Tibial nerve (tissue), 4 donors: ENCODE results near the gene ZNF92. TPM values are rescaled to one million over a fixed set of nuclear protein-coding genes. Genes with fewer than 3 reads are reported as not detected.
"Not testable (repeated sequence)": the region's sequence is repeated elsewhere in the genome, so short reads cannot be mapped to it uniquely, and the experiment has no call there.

Source experiments
- DNase-seq, 2 donors: peaks; one replicate each; pipeline ENCODE4 v3.0.0-alpha.2; 2019; ENCODE audit warnings: low spot score in 2 of 2
- H3K27ac ChIP-seq, 4 donors: fragments of 200-600 bp; sonication (generic) in 3 of 4; one replicate each; pipeline ENCODE4 v1.5.1; 2017 to 2019; ENCODE audit warnings: mild to moderate bottlenecking in 1 of 4
- H3K27me3 ChIP-seq, 2 donors: fragments of 200-600 bp; sonication (generic) in 1 of 2; one replicate each; pipeline versions ENCODE4 v1.5.1 to v1.6.0; 2017 to 2019
- H3K36me3 ChIP-seq, 3 donors: fragments of 200-600 bp; sonication (generic); one replicate each; pipeline ENCODE4 v1.5.1; 2018 to 2019
- H3K4me1 ChIP-seq, 4 donors: fragments of 200-600 bp; sonication (generic) in 3 of 4; one replicate each; pipeline ENCODE4 v1.5.1; 2017 to 2019
- H3K4me3 ChIP-seq, 4 donors: fragments of 200-600 bp; sonication (generic) in 3 of 4; one replicate each; pipeline ENCODE4 v1.5.1; 2017 to 2019; ENCODE audit warnings: mild to moderate bottlenecking in 1 of 4, moderate library complexity in 1 of 4
- H3K9me3 ChIP-seq, 4 donors: fragments of 200-600 bp; sonication (generic) in 3 of 4; one replicate each; pipeline ENCODE4 v1.5.1; 2017 to 2019
- CTCF ChIP-seq, 5 experiments: fragments of 200-600 bp in 3 of 5; fragments of 450-650 bp in 2 of 5; sonication (generic) in 3 of 5; IDR thresholded peaks; one replicate each; pipeline ENCODE4 v1.5.1; 2016 to 2019; ENCODE audit warnings: antibody characterized with exemption in 5 of 5, mild to moderate bottlenecking in 3 of 5, moderate library complexity in 2 of 5
- EP300 ChIP-seq, 2 donors: sonication (generic); formaldehyde crosslinking; IDR thresholded peaks; one replicate each; pipeline ENCODE4 v1.6.1; 2017; ENCODE audit warnings: antibody characterized with exemption in 2 of 2, mild to moderate bottlenecking in 1 of 2
- POLR2A ChIP-seq, 2 donors: fragments of 450-650 bp; IDR thresholded peaks; one replicate each; pipeline ENCODE4 v1.6.1; 2017; ENCODE audit warnings: antibody characterized with exemption in 2 of 2, mild to moderate bottlenecking in 2 of 2, moderate library complexity in 2 of 2
- WGBS, 2 donors: methylation state at CpG; one replicate each; pipeline ENCODE4 v1.1.5; 2018; 5-methylcytosine and 5-hydroxymethylcytosine counted together
- total RNA-seq, 4 donors: library from RNA; depleted of rRNA; stranded (reverse); fragments of >200 nt; gene quantifications; one replicate each; pipeline ENCODE4 v1.1.0, GENCODE V29; 2016

The ZNF92 gene
- total RNA-seq, 4 donors from 2014 or later, result 3.9 to 7.9 (median 5.1) TPM

GRCh38 chr7:65342723-65343629, 30.7 kb upstream of the ZNF92 start:
- 63 to 72% methylated on average over 4 of the region's 4 CpGs for WGBS, 2 donors
- Histone ChIP-seq H3K4me3 (no peak overlapping the region), H3K36me3 (no peaks in the 10 kb centered on the region), H3K9me3 (peaks cover 0 to 6% (median 0%) of the 10 kb centered on the region in 4 donors), H3K27me3 (no peaks in the 10 kb centered on the region), H3K4me1 (no peaks in the 10 kb centered on the region), H3K27ac (no peak overlapping the region)
- no peak for TF ChIP-seq CTCF (IDR thresholded peaks at IDR 0.05)
- TF ChIP-seq POLR2A (IDR thresholded peaks at IDR 0.05), result no peak
- TF ChIP-seq EP300 (IDR thresholded peaks at IDR 0.05), result no peak
- DNase-seq, result no peak

- not testable (repeated sequence) for H3K36me3 ChIP-seq, DNase-seq, H3K4me1 ChIP-seq, H3K4me3 ChIP-seq, H3K9me3 ChIP-seq, H3K27me3 ChIP-seq, H3K27ac ChIP-seq
- WGBS, 2 donors, result 88 to 96% methylated on average over 4 of the region's 4 CpGs
Observed at GRCh38 chr7:65344541-65344940, 29.1 kb upstream of the ZNF92 start.

GRCh38 chr7:65354263-65354662, 19.4 kb upstream of the ZNF92 start:
- DNase-seq, result no peak
- Histone ChIP-seq H3K27me3 (no peaks in the 10 kb centered on the region), H3K27ac (no peak overlapping the region), H3K36me3 (no peaks in the 10 kb centered on the region), H3K9me3 (no peaks in the 10 kb centered on the region), H3K4me1 (no peaks in the 10 kb centered on the region), H3K4me3 (no peak overlapping the region)
- TF ChIP-seq POLR2A (IDR thresholded peaks at IDR 0.05) (no peak), EP300 (IDR thresholded peaks at IDR 0.05) (no peak), CTCF (IDR thresholded peaks at IDR 0.05) (no peak)
- 78 to 83% methylated on average over 4 of the region's 4 CpGs for WGBS, 2 donors

GRCh38 chr7:65369843-65370242, 3.8 kb upstream of the ZNF92 start:
- no peak for DNase-seq

GRCh38 chr7:65371468-65371867, 2.2 kb upstream of the ZNF92 start:
- TF ChIP-seq EP300 (IDR thresholded peaks at IDR 0.05), result no peak
- TF ChIP-seq POLR2A (IDR thresholded peaks at IDR 0.05), result no peak
- no peak for TF ChIP-seq CTCF (IDR thresholded peaks at IDR 0.05)
- H3K27ac ChIP-seq, result no peak overlapping the region
- H3K9me3 ChIP-seq, result no peaks in the 10 kb centered on the region
- H3K4me3 ChIP-seq, result no peak overlapping the region
- H3K4me1 ChIP-seq, result peaks cover 0 to 24% (median 7%) of the 10 kb centered on the region in 4 donors
- H3K27me3 ChIP-seq, result no peaks in the 10 kb centered on the region
- WGBS, 2 donors, result 79% methylated on average over 5 of the region's 5 CpGs
- peaks cover 0 to 5% (median 0%) of the 10 kb centered on the region in 3 donors for H3K36me3 ChIP-seq
- no peak for DNase-seq

More at GRCh38 chr7:65369843-65370242, 3.8 kb upstream of the ZNF92 start:
- Histone ChIP-seq H3K9me3 (no peaks in the 10 kb centered on the region), H3K4me3 (no peak overlapping the region), H3K27ac (no peak overlapping the region), H3K36me3 (no peaks in the 10 kb centered on the region), H3K27me3 (no peaks in the 10 kb centered on the region), H3K4me1 (peaks cover 0 to 11% (median 5%) of the 10 kb centered on the region in 4 donors)
- TF ChIP-seq POLR2A (IDR thresholded peaks at IDR 0.05), result no peak
- TF ChIP-seq CTCF (IDR thresholded peaks at IDR 0.05), result no peak
- no peak for TF ChIP-seq EP300 (IDR thresholded peaks at IDR 0.05)
- 95 to 100% methylated on average over 3 of the region's 3 CpGs for WGBS, 2 donors
